Endothelial cell (in vitro differentiated cells): ENCODE results near the gene ESPNL. TPM values are rescaled to one million over a fixed set of nuclear protein-coding genes. Genes with fewer than 3 reads are reported as not detected.

Experiments
- DNase-seq: peaks from one replicate; pipeline ENCODE4 v3.0.0; 2021; ENCODE audit warnings: low spot score
- H3K27ac Mint-ChIP-seq: one replicate; pipeline ENCODE4 v1.8.0; 2021; ENCODE audit warnings: mixed read lengths, inconsistent platforms; ENCODE audit not compliant: unreplicated experiment
- H3K27me3 Mint-ChIP-seq: one replicate; pipeline ENCODE4 v1.8.0; 2021; ENCODE audit warnings: mild to moderate bottlenecking, moderate library complexity, mixed read lengths, inconsistent platforms; ENCODE audit not compliant: unreplicated experiment
- H3K36me3 Mint-ChIP-seq: one replicate; pipeline ENCODE4 v1.8.0; 2021; ENCODE audit warnings: mild to moderate bottlenecking, low read depth, mixed read lengths, inconsistent platforms; ENCODE audit not compliant: unreplicated experiment
- H3K4me1 Mint-ChIP-seq: one replicate; pipeline ENCODE4 v1.8.0; 2021; ENCODE audit warnings: mild to moderate bottlenecking, mixed read lengths, inconsistent platforms; ENCODE audit not compliant: unreplicated experiment
- H3K4me3 Mint-ChIP-seq: one replicate; pipeline ENCODE4 v1.8.0; 2021; ENCODE audit warnings: mild to moderate bottlenecking, mixed read lengths, inconsistent platforms; ENCODE audit not compliant: unreplicated experiment
- H3K9me3 Mint-ChIP-seq: one replicate; pipeline ENCODE4 v1.8.0; 2021; ENCODE audit warnings: mixed read lengths, inconsistent platforms; ENCODE audit not compliant: unreplicated experiment
- total RNA-seq: library from RNA; stranded (reverse); fragmentation: NEBNext Ultra II Directional; extraction: Animal tissue kit (Norgen Biotek cat#: 25700); gene quantifications from one replicate; pipeline ENCODE4 v1.2.1, GENCODE V29; 2021; ENCODE audit not compliant: unreplicated experiment
- TF ChIP-seq, protein P1 (sequence below): fragments of 200-600 bp; sonication (generic); IDR thresholded peaks from one replicate; pipeline ENCODE4 v1.5.0; 2021; ENCODE audit warnings: antibody characterized with exemption; ENCODE audit not compliant: unreplicated experiment

The ESPNL gene
- total RNA-seq, 1 donor from 2014 or later: 0.82 TPM

DNA sequence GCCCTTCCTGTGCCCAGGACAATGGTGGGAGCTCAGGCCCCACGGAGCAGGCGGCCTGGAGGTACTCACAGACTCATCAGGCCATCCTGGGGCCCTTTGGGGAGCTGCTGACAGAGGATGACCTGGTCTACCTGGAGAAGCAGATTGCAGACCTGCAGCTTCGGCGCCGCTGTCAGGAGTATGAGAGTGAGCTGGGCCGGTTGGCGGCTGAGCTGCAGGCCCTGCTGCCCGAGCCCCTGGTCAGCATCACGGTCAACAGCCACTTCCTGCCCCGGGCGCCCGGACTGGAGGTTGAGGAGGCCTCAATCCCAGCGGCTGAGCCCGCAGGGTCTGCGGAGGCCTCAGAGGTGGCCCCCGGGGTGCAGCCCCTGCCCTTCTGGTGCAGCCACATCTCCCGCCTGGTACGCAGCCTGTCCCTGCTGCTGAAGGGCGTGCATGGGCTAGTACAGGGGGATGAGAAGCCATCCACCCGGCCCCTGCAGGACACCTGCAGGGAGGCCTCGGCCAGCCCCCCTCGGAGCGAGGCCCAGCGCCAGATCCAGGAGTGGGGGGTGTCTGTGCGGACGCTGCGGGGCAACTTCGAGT is 30.1 kb downstream of the ESPNL start:
- H3K27ac Mint-ChIP-seq: no peak overlapping the region
- no peak overlapping the region for H3K4me3 Mint-ChIP-seq
- peaks cover 9% of the 10 kb centered on the region for H3K27me3 Mint-ChIP-seq
- no peak for DNase-seq
- no peaks in the 10 kb centered on the region for H3K9me3 Mint-ChIP-seq
- no peaks in the 10 kb centered on the region for H3K36me3 Mint-ChIP-seq
- TF ChIP-seq, protein P1, sequence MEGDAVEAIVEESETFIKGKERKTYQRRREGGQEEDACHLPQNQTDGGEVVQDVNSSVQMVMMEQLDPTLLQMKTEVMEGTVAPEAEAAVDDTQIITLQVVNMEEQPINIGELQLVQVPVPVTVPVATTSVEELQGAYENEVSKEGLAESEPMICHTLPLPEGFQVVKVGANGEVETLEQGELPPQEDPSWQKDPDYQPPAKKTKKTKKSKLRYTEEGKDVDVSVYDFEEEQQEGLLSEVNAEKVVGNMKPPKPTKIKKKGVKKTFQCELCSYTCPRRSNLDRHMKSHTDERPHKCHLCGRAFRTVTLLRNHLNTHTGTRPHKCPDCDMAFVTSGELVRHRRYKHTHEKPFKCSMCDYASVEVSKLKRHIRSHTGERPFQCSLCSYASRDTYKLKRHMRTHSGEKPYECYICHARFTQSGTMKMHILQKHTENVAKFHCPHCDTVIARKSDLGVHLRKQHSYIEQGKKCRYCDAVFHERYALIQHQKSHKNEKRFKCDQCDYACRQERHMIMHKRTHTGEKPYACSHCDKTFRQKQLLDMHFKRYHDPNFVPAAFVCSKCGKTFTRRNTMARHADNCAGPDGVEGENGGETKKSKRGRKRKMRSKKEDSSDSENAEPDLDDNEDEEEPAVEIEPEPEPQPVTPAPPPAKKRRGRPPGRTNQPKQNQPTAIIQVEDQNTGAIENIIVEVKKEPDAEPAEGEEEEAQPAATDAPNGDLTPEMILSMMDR: no peak
- no peaks in the 10 kb centered on the region for H3K4me1 Mint-ChIP-seq

DNA sequence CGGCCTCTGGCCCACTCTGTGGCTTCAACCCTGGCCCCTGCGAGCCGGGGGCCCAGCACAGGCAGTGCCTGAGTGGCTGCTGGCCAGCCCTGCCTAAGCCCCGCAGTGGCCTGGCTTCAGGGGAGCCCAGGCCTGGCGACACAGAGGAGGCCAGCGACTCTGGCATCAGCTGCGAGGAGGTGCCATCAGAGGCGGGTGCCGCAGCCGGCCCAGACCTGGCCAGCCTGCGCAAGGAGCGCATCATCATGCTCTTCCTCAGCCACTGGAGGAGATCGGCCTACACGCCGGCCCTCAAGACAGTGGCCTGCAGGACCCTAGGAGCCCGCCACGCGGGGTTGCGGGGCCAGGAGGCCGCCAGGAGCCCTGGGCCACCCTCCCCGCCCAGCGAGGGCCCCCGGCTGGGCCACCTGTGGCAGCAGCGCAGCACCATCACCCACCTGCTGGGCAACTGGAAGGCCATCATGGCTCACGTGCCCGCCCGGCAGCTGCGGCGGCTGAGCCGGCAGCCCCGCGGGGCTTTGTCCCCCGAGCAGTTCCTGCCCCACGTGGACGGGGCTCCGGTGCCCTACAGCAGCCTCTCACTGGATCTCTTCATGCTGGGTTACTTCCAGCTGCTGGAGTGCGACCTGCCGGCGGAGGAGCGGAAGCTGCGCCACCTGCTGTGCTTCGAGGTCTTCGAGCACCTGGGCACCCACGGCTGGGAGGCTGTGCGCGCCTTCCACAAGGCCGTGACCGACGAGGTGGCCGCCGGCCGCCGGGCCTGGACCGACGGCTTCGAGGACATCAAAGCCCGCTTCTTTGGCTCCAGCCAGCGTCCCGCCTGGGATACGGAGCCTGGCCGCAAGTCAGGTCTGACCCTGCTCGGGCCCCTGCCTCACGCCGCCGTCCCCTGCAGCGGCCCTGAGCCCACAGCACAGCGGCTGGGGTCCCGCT is 30.8 kb downstream of the ESPNL start:
- Mint-ChIP-seq H3K4me1 (no peaks in the 10 kb centered on the region), H3K27ac (no peak overlapping the region), H3K4me3 (no peak overlapping the region), H3K36me3 (no peaks in the 10 kb centered on the region), H3K9me3 (no peaks in the 10 kb centered on the region), H3K27me3 (peaks cover 9% of the 10 kb centered on the region)
- DNase-seq: no peak
- TF ChIP-seq, protein P1: no peak

DNA sequence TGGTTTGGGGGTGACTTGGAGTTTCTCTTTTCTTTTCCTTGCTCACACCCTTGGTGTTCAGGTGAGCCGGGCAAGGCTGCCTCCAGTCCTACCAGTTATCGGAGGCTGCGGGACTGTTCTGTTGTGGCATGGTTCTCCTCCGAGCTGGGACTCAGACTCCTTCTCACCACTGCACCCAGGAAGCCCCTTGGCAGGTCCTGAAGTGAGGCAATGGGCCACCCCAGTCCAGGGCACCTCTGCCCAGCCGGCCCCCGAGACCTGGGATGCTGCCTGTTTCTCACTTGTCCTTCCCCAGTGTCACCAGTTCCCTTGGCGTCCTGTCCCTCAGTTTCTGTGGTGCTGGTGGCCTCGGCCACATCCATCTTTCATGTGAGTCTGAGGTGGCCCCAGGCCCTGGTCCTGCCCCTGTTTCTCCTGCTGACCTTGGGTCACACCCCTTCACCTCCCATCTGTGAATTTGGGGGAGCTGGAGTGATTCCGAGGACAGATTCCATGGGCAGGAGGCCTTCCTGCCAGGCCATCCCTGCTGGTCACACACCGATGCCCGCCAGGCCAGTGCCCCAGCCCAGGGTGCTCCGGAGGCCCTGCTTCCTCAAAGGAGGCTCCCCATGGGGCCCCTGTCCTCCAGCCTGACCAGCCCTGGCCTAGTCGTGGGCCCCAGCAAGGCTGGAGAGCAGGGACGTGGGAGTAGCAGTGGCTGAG is 31.8 kb downstream of the ESPNL start:
- no peak for DNase-seq
- Mint-ChIP-seq H3K27me3 (peaks cover 14% of the 10 kb centered on the region), H3K9me3 (no peaks in the 10 kb centered on the region), H3K4me1 (no peaks in the 10 kb centered on the region), H3K4me3 (no peak overlapping the region), H3K36me3 (no peaks in the 10 kb centered on the region), H3K27ac (no peak overlapping the region)
- TF ChIP-seq, protein P1: no peak

DNA sequence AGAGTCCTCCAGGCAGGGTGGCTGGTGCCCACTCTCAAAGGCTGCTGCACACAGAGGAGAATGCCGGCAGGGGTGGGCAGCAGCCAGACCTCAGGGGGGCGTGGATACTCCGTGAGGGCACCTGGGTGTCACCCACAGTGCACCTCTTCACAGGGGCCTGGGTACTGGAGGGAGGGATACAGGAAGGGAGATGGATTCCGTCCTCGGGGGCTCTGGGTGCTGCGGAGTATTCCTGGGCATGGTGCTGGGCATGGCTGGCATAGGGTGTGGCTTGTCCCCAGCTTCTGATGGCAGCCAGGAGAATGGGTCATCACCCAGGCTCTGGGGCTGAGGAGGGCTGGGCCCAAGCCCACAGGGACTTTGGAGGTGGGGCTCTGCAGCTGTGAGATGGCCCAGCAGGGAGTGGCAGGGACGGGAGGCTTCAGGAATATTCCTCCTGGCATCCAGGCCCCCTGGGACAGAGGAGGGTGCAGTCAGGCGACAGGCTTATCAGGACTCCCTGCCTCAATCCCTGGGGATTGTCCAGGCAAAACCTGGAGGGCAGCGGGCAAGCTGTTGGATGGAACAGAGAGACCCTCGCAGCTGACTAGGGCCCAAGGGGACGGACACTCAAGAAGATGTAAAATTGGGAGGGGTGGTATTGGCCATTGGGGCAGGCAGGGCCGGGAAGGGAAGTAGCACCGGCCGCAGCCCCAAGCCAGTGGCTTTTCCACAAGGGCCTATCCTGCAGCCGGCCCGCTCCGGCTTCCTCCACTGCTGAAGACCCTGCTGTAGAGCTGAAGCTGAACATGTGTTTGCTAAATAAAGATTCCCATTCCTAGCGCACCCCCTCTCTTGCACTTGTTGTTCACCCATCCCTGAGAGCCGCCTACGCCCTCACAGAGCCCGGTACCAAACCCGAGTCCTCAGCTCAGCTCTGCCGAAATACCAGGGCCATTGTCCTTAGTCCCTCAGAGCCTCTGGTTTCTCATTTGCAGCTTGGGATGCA is 32.6 kb downstream of the ESPNL start:
- H3K4me3 Mint-ChIP-seq: no peak overlapping the region
- no peaks in the 10 kb centered on the region for H3K4me1 Mint-ChIP-seq
- DNase-seq: no peak
- H3K27me3 Mint-ChIP-seq: peaks cover 14% of the 10 kb centered on the region
- no peaks in the 10 kb centered on the region for H3K9me3 Mint-ChIP-seq
- H3K36me3 Mint-ChIP-seq: no peaks in the 10 kb centered on the region
- H3K27ac Mint-ChIP-seq: no peak overlapping the region
- TF ChIP-seq, protein P1: no peak
